Transverse colon (tissue), 4 donors: ENCODE results near the gene USPL1.

Experiments used
- CTCF ChIP-seq, 5 experiments: fragments of 200-600 bp in 3 of 5; fragments of 450-650 bp in 2 of 5; sonication (generic) in 3 of 5; IDR thresholded peaks; 1 replicate in 2 of 5; 2 replicates in 3 of 5; pipeline ENCODE4 v1.5.1; 2016 to 2017; ENCODE audit warnings: antibody characterized with exemption in 5 of 5, inconsistent platforms in 3 of 5, mild to moderate bottlenecking in 2 of 5, moderate library complexity in 1 of 5
- POLR2AphosphoS5 ChIP-seq, 3 donors: sonication (generic); formaldehyde crosslinking; IDR thresholded peaks; one replicate each; pipeline ENCODE4 v1.6.1; 2016; ENCODE audit warnings: antibody characterized with exemption in 3 of 3

GRCh38 chr13:30617315-30618185 lies at the start of gene USPL1:
- TF ChIP-seq CTCF (IDR thresholded peaks at IDR 0.05) = peak in 4 of 5 experiments; percentile 29 to 93 (median 58)
- TF ChIP-seq POLR2AphosphoS5 (IDR thresholded peaks at IDR 0.05) = peak; percentile 98 to 99 (median 98)
